HG02763 (cell line): ENCODE data around the gene ROBO1.
"Not testable (repeated sequence)": the region's sequence is repeated elsewhere in the genome, so short reads cannot be mapped to it uniquely, and the experiment has no call there.

Source experiments
- ATAC-seq: cut with Tn5 transposase; IDR thresholded peaks from one replicate; pipeline ENCODE4 v1.9.1; 2021; ENCODE audit warnings: mild to moderate bottlenecking, moderate library complexity; ENCODE audit not compliant: unreplicated experiment

The ROBO1 gene

DNA sequence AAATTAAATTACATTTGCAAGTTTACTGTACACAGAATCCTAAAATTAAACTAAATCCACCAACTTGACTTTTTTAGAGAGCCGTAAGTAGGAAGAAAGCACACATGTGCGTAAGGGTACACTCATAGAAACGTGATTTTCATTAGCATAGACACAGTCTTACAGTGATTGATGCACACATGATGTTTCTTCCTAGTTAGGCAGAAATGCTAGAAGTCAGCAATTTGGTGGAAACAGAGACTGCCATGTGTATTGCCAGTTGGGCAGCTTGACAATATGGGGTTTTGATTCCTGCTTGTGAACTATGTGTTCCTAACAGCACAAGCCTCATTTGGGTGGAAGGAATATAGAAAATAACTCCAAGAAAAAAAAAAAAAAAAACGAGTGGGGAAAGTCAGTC is 878.5 kb downstream of the ROBO1 start:
- ATAC-seq: no peak

DNA sequence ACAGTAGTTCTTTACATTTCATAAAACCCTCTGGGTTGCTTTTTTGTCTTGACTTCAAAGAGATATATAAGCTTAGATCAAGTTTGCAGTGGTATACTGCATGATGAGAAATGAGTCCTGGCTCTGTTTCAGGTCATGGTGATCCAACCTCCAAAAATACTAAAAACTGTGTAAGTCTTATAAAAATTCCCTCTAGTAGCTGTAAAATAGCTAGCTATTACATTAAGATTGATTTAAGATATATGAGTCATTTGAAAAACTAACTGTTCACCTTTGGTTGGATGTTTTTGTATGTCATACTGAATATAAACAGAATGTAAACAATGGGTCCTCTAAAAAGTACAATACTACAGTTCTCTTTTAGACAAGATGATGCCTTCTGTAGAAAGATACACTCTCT is 879.2 kb downstream of the ROBO1 start:
- ATAC-seq: no peak

DNA sequence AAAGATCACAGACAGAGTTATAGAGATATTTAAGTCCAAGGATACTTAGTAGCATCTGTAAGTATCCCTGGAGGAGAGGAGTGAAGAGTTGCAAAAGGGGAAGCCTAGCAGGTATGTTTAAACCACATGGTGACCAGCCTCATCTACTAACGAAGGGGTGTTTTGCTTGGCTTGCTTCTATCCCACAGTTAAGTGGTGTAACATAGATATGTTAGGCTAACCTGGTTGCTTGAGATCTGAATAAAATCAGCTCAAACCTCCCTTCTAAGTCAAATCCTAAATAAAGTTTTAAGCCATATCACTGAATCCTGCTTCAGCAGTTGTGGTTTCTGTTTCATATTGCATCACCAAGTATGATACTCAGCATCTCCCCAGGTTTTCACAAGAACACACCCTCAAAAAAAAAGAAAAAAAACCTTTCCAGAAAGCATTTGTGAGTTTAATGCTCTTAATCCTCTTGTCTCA is 880.2 kb downstream of the ROBO1 start:
- ATAC-seq: no peak

DNA sequence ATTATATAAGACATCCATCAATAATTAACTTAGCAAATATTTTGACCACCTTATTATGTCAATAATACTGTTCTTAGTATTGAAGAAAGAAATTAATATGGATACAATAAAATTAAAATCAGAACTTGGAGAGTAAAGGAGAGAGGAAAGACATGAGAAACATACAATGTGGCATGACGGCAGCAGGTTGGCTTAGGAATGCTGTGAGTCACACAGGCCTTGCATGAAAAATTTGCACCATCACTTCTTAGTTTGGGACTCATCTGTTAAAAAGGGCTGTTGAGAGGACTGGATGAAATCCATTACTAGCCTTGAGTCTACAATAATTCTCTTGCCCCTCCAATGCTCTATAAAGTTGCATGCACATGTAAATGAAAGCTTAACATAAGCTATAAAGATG is 880.8 kb downstream of the ROBO1 start:
- no peak for ATAC-seq

DNA sequence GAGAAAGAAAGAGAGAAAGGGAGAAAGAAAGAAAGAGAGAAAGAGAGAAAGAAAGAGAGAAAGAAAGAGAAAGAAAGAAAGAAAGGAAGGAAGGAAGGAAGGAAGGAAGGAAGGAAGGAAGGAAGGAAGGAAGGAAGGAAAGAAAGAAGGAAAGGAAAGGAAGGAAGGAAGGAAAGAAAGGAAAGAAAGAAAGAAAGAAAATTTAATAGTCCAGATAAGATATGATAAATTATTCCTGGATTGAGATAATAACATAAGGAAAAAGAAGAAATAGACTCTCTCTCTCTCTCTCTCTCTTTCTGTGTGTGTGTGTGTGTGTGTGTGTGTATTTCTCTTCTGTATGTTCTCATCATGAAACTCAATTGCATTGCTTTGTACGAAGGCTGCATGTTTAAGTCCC is 883.2 kb downstream of the ROBO1 start:
- not testable (repeated sequence) for ATAC-seq

DNA sequence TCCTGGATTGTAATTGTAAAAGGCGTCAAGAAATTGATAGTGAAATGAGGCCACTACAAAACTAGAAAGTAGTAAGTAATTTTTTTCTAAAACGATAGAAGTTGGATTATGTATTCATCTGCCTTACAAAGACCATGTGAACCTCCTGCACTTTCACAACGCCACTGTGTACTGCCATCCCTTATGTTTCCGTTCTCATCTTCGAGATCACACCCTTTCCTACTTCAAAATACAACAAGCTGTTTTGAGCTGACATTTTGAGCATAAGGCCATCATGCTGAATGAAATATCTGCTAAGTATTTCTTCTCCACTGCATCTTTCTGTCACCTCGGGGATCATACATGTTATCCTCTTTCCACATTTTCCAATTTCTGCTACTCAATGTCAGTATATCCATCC is 885.5 kb downstream of the ROBO1 start:
- ATAC-seq: no peak

DNA sequence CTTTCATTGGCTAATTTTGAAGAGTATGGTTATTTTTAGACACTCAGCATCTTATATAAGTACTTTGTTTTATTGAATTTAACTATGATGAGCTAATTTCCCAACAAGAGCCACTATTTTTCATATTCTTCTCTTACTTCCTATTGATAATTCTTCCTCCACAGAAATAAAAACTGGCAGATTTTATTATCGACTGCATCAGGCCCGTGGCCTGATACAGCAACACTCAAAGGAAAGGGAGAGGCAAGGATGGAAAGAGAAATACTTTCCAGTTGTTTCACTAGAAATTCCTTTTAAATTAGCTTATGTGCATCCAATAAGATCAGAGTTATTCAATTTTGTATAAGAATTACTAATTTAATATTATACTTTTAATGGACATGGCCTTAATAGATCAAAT is 886.3 kb downstream of the ROBO1 start:
- no peak for ATAC-seq

DNA sequence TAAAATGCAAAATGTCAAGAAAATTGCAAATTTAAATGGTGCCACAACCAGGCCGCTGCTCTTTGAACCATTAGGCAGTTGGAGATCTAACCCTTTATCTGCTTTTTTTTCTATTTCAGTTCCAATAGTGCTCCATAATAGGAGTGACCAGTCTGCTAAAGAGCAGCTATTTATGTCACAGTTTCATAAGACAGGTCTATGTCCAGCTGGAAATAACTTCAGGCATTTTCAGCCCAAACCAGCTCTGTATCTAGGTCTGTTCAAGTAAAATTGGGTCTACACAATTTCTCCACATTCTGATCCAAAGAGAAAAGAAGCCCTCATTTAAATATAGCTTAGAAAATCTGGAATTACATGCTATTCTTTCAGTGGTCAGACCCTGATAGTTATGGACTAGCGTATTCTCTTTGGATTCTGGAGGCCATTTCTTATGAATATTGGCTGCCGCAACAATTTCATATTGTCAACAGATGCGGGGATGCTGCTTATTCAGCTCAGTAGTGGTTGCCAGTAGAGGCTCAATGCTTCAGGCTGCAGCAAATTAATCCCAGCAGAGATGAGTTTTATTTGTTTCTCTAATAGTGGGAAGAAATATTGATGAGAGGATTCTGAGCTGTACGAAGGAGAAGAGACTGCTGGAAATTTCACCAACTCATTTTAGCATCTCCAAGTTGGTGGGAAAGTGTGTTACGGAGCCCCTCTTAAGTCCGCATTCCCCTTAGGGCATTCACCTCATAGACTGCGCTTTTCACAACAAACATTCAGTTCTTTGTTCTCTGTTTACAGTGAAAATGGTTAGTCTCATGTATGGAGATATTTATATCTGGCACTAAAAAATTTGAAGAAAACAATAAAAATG is 887.0 kb downstream of the ROBO1 start:
- ATAC-seq: no peak

DNA sequence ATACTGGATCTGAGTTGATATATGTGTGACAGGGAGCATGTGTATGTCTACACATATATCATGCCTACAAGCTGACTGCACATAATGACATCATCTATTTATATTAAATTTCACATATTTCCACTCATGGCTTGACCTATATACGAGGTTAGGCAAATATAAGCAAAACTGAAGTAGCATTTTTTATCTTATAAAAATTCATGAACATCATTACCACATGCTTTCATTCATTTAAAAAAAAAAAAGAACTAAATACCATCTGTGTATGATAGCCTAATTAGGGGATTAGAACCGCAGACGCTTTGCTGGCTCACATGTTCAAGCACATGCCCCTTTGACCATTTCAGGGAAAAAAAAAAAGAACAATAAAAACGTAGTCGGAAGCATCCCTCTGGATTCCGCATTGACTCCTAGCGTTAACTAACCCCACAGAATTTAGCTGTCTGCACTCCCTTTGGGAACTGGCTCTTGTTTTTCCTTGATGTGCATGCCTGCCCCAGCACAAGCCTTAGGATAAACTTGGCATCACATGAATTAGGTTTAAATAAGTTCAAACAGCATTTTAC is 888.4 kb downstream of the ROBO1 start:
- no peak for ATAC-seq

DNA sequence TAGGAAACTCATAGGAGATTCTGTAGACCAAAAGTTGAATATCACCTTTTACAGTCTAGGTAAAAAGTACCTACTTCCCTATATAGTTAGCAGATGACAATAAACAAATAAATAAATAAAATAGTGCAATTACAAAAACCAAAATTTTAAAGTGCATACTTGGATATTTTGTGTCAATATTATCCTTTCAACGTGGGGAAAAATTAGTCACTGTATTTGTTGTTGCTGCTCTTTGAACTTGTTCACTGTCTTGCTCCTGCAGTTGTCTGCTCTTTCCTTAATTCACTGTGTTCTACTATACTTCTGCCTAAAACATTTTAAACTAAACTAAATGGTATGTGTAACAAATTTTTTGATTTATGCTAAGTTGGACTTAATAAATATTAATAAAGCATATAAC is 889.0 kb downstream of the ROBO1 start:
- no peak for ATAC-seq

DNA sequence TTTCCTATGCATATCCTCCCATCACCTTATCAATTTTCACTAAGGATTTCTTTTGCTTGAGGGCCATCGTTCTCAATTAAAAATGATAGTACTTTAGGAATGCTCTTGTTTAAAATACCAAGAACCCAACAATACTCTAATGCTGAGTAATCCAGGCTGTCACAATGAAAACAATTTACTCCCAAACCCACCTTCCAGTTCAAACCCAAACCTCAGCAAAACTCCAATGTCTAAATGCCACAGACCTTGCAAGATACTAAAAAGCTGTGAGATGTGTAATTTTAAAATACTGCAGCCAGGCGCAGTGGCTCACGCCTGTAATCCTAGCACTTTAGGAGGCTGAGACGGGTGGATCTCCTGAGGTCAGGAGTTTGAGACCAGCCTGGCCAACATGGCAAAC is 889.8 kb downstream of the ROBO1 start:
- ATAC-seq: no peak

DNA sequence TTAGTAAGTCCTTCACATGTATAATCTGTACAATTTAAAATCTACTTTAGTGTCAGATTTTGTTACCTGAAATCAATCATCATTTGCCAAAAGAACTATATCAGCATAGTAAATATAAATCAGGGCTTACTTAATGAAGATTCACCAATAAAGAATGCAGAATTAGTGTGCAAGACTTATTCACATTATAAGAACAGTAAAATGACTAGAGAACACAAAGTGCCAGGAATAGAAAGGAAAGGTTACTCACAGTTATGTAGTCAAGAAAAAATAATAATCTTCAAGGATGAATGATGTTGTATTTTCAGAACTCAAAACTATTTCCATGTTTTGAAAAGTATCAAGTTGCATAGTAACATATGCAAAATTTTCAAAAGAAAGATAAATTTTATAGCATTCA is 891.9 kb downstream of the ROBO1 start:
- ATAC-seq: no peak

DNA sequence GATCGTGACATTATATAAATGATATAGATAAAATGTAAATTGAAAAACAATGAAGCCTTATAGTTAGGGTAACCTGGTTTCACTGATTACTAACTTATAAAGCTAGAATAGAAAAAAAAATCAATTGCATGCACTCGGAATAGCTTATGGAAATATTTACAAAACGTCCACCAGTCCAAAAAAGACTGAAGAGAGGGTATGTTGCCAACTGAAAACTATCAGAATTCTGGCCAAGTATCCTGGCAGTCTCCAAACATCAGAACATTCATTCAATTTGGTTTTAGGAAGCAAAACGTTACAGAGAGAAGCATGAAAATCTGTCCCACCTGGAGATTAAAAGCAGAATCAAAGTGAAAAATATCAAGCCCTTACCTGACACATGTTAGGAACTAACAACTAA is 892.4 kb downstream of the ROBO1 start:
- ATAC-seq: no peak

DNA sequence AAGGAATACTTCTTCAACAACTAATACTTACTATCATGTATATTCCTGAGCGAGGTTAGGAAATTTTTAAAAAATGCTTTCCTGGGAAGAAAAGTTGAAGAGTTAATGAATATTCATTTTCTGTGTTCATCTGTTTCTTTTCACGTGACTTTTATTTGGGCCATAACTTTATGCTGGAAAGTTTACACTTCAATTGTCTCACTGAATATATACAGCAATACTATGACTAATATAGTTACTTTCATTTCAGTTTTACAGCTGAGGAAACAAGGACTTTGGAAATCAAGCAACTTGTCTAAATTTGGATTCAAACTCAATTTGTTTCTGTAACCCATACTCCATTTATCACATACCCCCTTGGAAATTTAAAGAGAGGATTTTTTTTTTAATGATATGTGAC is 894.2 kb downstream of the ROBO1 start:
- ATAC-seq: no peak

DNA sequence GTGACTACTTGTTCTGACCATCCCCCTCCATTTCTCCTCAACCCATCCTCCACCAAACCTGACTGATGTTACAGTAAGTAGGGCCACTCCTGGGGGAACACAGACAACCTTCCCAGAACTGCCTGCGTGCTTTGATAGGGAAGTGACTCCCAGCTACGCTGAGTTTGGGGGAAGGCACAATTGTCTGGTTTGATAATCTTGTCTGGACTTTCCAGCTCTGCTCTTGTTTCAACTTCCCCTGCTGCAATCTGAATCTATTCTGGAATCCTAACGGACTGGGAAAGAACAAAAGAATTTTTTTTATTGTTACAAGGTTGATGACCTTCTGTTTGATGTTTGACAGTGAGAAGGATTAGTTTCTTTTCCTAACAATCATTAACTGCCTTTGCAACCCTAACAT is 895.6 kb downstream of the ROBO1 start:
- ATAC-seq: no peak

DNA sequence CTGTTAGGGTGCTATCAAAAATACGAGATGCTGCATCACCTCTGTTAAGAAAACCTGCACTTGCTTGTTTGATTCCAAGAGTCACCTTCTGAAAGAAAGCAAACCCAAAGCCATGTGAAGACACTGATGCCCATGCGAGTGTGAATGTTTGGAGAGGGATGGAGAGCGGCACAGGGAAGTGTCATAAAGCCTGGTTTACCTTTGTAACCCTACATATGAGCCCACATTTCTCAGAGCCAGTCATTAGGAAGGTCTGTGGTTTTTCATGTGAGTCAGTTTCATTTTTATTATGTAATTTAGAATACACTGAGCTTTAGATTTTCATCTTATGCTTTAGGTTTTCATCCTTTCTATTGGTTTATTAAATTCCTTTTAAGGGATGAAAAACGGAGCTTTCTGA is 896.8 kb downstream of the ROBO1 start:
- ATAC-seq: no peak

DNA sequence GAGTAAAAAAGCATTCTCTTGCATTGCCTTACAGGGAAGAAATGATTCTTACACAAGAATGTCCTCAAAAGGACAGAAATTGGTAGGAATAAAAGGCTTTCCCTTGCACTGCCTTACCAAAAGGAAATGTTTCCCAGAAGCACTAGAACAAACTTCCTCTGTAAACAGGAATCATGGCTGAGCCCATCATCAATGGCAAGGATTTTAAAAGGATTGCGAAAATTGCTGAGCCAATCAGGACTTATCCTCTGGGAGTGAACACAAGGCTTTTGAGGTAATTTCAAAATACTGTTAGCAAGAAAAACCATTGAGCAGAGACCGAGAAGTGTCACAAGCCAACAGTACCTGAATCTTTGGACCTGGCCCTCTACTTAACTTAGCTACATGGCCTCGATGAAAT is 897.3 kb downstream of the ROBO1 start:
- ATAC-seq: no peak

DNA sequence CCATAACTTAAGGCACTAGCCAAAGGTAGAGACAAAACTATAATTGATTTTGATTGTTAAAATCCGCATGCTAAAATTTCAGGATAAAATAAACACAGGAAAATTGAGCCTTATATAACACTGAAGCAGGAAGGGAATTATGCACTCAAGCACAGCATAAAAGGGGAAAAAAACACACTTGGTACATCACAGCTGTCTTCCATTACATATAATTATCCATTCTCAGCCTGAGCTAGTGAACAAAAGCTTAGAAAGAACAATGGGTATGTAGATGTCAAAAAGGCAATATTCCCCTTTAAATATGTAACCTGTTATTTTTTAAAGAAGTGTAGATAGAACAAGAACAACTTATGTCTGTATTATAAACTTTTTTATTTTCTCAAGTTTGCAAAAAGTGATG is 899.2 kb downstream of the ROBO1 start:
- no peak for ATAC-seq

DNA sequence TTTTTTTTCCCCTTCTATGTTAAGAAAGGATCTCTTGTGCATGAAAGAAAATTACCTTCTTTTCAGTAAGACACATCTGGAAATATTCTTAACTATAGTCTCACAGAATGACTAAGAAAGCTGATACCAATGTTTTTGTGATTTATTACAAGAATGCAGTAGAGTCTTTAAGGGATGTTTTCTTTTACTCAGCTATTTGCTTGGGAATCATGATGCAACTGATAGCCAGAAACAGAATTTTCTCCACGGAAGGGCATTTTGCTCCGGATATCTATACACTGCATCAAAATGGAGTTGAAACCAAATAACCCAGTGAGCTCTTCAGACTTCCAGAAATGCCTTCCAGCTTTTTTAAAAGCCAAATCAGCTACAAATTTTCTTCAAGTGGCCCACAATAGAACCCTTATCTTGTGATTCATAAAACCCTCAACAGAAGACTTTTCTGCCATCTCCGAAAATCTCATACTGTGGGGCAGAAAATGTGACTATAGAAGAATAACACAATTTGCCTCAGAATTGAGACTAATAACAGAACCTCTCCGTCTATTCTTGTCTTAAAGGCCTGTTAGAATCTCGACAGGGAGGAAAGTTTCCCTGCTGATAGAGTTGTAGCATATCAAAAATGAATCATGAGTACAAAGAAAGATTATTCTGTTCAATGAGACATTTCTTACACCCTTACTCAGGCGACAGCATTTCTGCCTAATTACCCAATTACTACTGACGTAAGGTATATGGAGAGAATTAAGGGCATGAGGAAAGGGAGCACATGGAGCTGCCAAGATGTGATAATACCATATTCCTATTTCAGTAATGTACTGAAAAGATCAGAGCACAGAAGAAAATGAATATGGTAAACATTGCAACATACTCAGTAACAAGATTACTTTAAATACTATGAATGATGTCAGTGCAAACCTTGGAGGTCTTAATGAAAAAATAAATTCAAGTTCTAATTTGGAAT is 900.1 kb downstream of the ROBO1 start:
- ATAC-seq: no peak

DNA sequence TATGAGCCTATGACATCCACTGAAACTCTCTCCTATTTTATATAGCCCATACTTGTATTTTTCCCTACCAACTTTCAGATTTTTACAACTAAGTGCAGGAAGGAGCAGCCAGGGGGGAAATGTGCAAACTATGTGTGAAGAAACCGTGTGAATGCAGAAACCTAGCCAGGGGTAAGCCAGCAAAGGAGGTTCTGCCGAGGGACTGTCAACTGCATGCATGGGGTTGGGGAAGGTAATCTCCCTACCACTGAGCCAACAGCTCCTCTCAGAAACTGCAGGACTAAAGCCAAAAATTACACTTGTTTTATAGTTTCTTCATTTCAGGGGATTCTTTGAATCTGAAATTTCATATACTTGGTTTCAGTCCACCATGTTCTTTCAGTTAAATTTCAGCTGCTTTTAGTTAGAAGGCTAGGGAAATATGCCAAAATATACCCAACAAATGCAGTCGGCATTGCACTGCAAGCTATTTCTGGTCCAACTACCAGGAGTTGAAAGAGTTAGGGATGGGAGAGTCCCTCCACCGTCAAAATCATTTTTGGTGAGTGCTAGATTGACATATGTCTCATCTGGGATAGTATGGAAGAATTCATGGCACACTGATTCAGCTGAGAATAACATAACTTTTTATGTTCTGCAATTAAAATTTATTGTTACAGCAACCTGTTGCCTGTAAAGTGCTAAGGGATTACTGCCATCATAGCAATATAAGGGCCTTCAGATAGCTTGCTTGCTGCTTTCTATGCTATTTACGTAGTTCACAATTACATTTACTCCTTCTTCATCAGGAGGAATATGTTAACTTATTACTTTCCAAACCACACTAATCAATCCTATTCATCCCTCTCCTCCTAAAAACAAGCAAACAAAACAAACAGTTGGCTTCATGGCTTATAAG is 904.2 kb downstream of the ROBO1 start:
- no peak for ATAC-seq

DNA sequence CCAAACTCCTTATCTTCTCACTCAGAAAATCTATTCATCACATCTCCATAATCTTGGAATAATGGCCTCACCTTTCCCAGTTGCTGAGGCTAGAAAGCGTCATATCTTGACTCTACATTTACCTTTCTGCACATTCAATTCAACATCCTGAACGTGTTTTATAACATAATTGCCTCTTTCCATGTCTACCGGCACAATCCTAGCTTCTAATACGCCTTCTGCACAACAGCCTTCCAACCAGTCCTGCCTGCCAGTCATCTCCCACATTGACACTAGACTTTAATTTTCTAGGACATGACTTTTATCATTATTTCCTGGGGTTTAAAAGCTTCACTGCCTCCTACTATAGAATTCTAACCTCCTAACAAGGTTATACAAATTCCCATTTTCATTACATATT is 906.6 kb downstream of the ROBO1 start:
- ATAC-seq: no peak
